Karpas-422 (cell line): Measurements from ENCODE around the gene ZDHHC11B. TPM values are rescaled to one million over a fixed set of nuclear protein-coding genes. Genes with fewer than 3 reads are reported as not detected.
A peak's percentile ranks its signal among the peaks of the same experiment; 100 is the strongest.
"Not testable (repeated sequence)": the region's sequence is repeated elsewhere in the genome, so short reads cannot be mapped to it uniquely, and the experiment has no call there.

ENCODE experiments used
- DNase-seq: peaks from one replicate; pipeline ENCODE4 v3.0.0-alpha.2; 2015
- H2AFZ ChIP-seq: fragments of 200-600 bp; sonication (generic); 2 replicates; pipeline ENCODE4 v1.6.1; 2014; ENCODE audit warnings: antibody characterized with exemption, low read length, mixed read lengths
- H3K27ac ChIP-seq: fragments of 200-600 bp; sonication (generic); 2 replicates; pipeline ENCODE4 v1.5.1; 2014; ENCODE audit warnings: mild to moderate bottlenecking, low read length, moderate library complexity
- H3K27me3 ChIP-seq: fragments of 200-600 bp; sonication (generic); 2 replicates; pipeline ENCODE4 v1.6.1; 2014; ENCODE audit warnings: low read length, mixed read lengths
- H3K36me3 ChIP-seq: fragments of 200-600 bp; sonication (generic); 2 replicates; pipeline ENCODE4 v1.6.1; 2014; ENCODE audit warnings: low read length, mixed read lengths; ENCODE audit not compliant: insufficient read depth
- H3K4me1 ChIP-seq: fragments of 200-600 bp; sonication (generic); 2 replicates; pipeline ENCODE4 v1.6.1; 2014; ENCODE audit warnings: mild to moderate bottlenecking, low read length, mixed read lengths
- H3K4me2 ChIP-seq: fragments of 200-600 bp; sonication (generic); 2 replicates; pipeline ENCODE4 v1.6.1; 2014; ENCODE audit warnings: low read length, low read depth, mild to moderate bottlenecking; ENCODE audit not compliant: poor library complexity, severe bottlenecking
- H3K4me3 ChIP-seq: fragments of 200-600 bp; sonication (generic); 2 replicates; pipeline ENCODE4 v1.5.1; 2014; ENCODE audit warnings: mild to moderate bottlenecking, antibody characterized with exemption, low read length, mixed read lengths
- H3K79me2 ChIP-seq: fragments of 200-600 bp; sonication (generic); 2 replicates; pipeline ENCODE4 v1.6.1; 2014; ENCODE audit warnings: mild to moderate bottlenecking, low read length, mixed read lengths
- H3K9ac ChIP-seq: fragments of 200-600 bp; sonication (generic); 2 replicates; pipeline ENCODE4 v1.6.0; 2014; ENCODE audit warnings: low read length
- H3K9me2 ChIP-seq: fragments of 200-600 bp; sonication (generic), shearing (Covaris generic); replicated peaks from 2 replicates; pipeline ENCODE4 v1.6.0; 2014; ENCODE audit warnings: mild to moderate bottlenecking, low read length, moderate library complexity; ENCODE audit not compliant: insufficient read depth
- H3K9me3 ChIP-seq: fragments of 300-700, 200-600 bp; sonication (generic); 2 replicates; pipeline ENCODE4 v1.6.1; 2014; ENCODE audit warnings: low read length, mixed read lengths
- H4K20me1 ChIP-seq: fragments of 200-600 bp; sonication (generic); 2 replicates; pipeline ENCODE4 v1.6.1; 2014; ENCODE audit warnings: mild to moderate bottlenecking, antibody characterized with exemption, low read length, low read depth; ENCODE audit not compliant: insufficient read depth
- total RNA-seq: library from RNA; depleted of rRNA; stranded (reverse); fragments of >200 nt; shearing (Covaris generic); gene quantifications from 2 replicates; pipeline ENCODE4 v1.2.3, GENCODE V29; 2014; ENCODE audit warnings: low replicate concordance; rRNA removed

Gene ZDHHC11B
- total RNA-seq = 0.34 and 1.5 TPM in 2 replicates

GRCh38 chr5:784428-785177 is at the start of gene ZDHHC11B:
ZDHHC11B (minus strand) TSS chr5:784729; CDS start chr5:766919, 17,810 bp downstream.
- not testable (repeated sequence) for H3K27ac ChIP-seq, H3K27me3 ChIP-seq, H3K4me1 ChIP-seq, H3K9me3 ChIP-seq, H3K9me2 ChIP-seq, H3K36me3 ChIP-seq, H3K79me2 ChIP-seq, H4K20me1 ChIP-seq
- DNase-seq = peak; percentile 95
- Histone ChIP-seq H3K4me3 (peak within 1 kb of the TSS; percentile 75), H3K9ac (peak within 1 kb of the TSS; percentile 69), H2AFZ (peak within 1 kb of the TSS; percentile 88; the same call in 1 of the 2 replicates), H3K4me2 (peak within 1 kb of the TSS; percentile 87)

- not testable (repeated sequence) for H3K9me3 ChIP-seq, H3K27ac ChIP-seq, H3K9ac ChIP-seq, H3K79me2 ChIP-seq, H2AFZ ChIP-seq, H4K20me1 ChIP-seq, H3K4me3 ChIP-seq, DNase-seq, H3K4me2 ChIP-seq, H3K27me3 ChIP-seq, H3K9me2 ChIP-seq, H3K36me3 ChIP-seq
- H3K4me1 ChIP-seq = peaks cover 29% of the 10 kb centered on the region
These were observed 49.5 kb upstream of the ZDHHC11B start for GRCh38 chr5:834013-834412.

- not testable (repeated sequence) for H3K9me2 ChIP-seq, H3K36me3 ChIP-seq, H4K20me1 ChIP-seq, H2AFZ ChIP-seq, H3K4me2 ChIP-seq, H3K79me2 ChIP-seq, H3K27ac ChIP-seq, H3K27me3 ChIP-seq, H3K4me1 ChIP-seq, H3K4me3 ChIP-seq, DNase-seq, H3K9me3 ChIP-seq, H3K9ac ChIP-seq
These were observed 43.7 kb upstream of the ZDHHC11B start for GRCh38 chr5:828194-828593.

GRCh38 chr5:825544-825943 is 41.0 kb upstream of the ZDHHC11B start:
- H3K4me2 ChIP-seq, H3K4me1 ChIP-seq, H3K9me3 ChIP-seq, H3K79me2 ChIP-seq, H4K20me1 ChIP-seq, H3K27ac ChIP-seq, H3K27me3 ChIP-seq, H2AFZ ChIP-seq, H3K36me3 ChIP-seq, H3K9ac ChIP-seq, H3K4me3 ChIP-seq, H3K9me2 ChIP-seq: not testable (repeated sequence)
- peak; percentile 46 for DNase-seq

- Histone ChIP-seq H3K9me2 (no peaks in the 10 kb centered on the region), H2AFZ (no peak overlapping the region), H3K79me2 (no peaks in the 10 kb centered on the region), H4K20me1 (no peaks in the 10 kb centered on the region), H3K9me3 (no peaks in the 10 kb centered on the region), H3K27ac (no peak overlapping the region), H3K4me1 (no peaks in the 10 kb centered on the region), H3K4me3 (no peak overlapping the region), H3K4me2 (no peak overlapping the region), H3K27me3 (no peaks in the 10 kb centered on the region), H3K9ac (no peak overlapping the region), H3K36me3 (peaks cover 36% of the 10 kb centered on the region)
- no peak for DNase-seq
These were observed 37.0 kb upstream of the ZDHHC11B start for GRCh38 chr5:821504-821903.

GRCh38 chr5:820245-820644 is 35.7 kb upstream of the ZDHHC11B start:
- H3K9me2 ChIP-seq = no peaks in the 10 kb centered on the region
- no peak overlapping the region for H3K4me3 ChIP-seq
- H3K9ac ChIP-seq = no peak overlapping the region
- H4K20me1 ChIP-seq = no peaks in the 10 kb centered on the region
- DNase-seq = no peak
- H3K4me1 ChIP-seq = no peaks in the 10 kb centered on the region
- peaks cover 48% of the 10 kb centered on the region for H3K36me3 ChIP-seq
- H3K79me2 ChIP-seq = no peaks in the 10 kb centered on the region
- H2AFZ ChIP-seq = no peak overlapping the region
- no peaks in the 10 kb centered on the region for H3K9me3 ChIP-seq
- H3K27me3 ChIP-seq = no peaks in the 10 kb centered on the region
- H3K4me2 ChIP-seq = no peak overlapping the region
- no peak overlapping the region for H3K27ac ChIP-seq

- Histone ChIP-seq H3K79me2 (no peaks in the 10 kb centered on the region), H3K9me2 (no peaks in the 10 kb centered on the region), H3K9ac (no peak overlapping the region), H4K20me1 (no peaks in the 10 kb centered on the region), H3K27me3 (no peaks in the 10 kb centered on the region), H3K36me3 (peaks cover 48% of the 10 kb centered on the region), H3K4me3 (no peak overlapping the region), H3K9me3 (no peaks in the 10 kb centered on the region), H3K4me2 (no peak overlapping the region), H2AFZ (no peak overlapping the region), H3K4me1 (no peaks in the 10 kb centered on the region), H3K27ac (no peak overlapping the region)
- DNase-seq = no peak
These were observed 34.5 kb upstream of the ZDHHC11B start for GRCh38 chr5:819078-819477.

- Histone ChIP-seq H3K36me3 (peaks cover 40% of the 10 kb centered on the region), H3K9me3 (no peaks in the 10 kb centered on the region), H2AFZ (no peak overlapping the region), H3K9me2 (no peaks in the 10 kb centered on the region), H3K27me3 (no peaks in the 10 kb centered on the region), H3K27ac (no peak overlapping the region), H3K4me2 (no peak overlapping the region), H3K9ac (no peak overlapping the region), H3K79me2 (no peaks in the 10 kb centered on the region), H3K4me1 (peaks cover 10% of the 10 kb centered on the region), H4K20me1 (no peaks in the 10 kb centered on the region), H3K4me3 (no peak overlapping the region)
- DNase-seq = no peak
These were observed 31.6 kb upstream of the ZDHHC11B start for GRCh38 chr5:816176-816575.
